MM.1S (cell line): ENCODE results near the gene MRPL2.

Source experiments
- EZH2 ChIP-seq: fragments of 300-600 bp; sonication (generic); optimal IDR thresholded peaks from 2 replicates; pipeline ENCODE3; 2017; ENCODE audit warnings: low read depth, mild to moderate bottlenecking, antibody characterized with exemption, low read length, mixed read lengths
- EZH2phosphoT487 ChIP-seq: fragments of 300-600 bp; sonication (generic); IDR thresholded peaks from 2 replicates; pipeline ENCODE4 v1.6.1; 2018; ENCODE audit warnings: antibody characterized with exemption, low read length
- TF ChIP-seq, protein P1 (sequence below): fragments of 300-600 bp; sonication (generic); IDR thresholded peaks from 2 replicates; pipeline ENCODE4 v1.5.1; 2016; ENCODE audit warnings: antibody characterized with exemption, low read length, mixed read lengths

DNA sequence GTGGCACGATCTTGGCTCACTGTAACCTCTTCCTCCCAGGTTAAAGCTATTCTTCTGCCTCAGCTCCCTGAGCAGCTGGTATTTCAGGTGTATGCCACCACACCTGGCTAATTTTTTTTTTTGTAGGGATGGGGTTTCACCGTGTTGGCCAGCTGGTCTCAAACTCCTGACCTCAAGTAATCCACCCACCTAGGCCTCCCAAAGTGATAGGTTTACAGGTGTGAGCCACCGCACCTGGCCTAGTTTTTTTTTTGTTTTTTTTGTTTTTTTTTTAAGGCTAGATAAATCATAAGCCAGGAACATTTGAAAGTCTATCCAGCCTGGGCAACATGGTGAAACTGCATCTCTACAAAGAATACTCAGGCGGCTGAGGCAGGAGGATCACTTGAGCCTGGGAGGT is 26.9 kb downstream of the MRPL2 start:
- TF ChIP-seq, protein P1, sequence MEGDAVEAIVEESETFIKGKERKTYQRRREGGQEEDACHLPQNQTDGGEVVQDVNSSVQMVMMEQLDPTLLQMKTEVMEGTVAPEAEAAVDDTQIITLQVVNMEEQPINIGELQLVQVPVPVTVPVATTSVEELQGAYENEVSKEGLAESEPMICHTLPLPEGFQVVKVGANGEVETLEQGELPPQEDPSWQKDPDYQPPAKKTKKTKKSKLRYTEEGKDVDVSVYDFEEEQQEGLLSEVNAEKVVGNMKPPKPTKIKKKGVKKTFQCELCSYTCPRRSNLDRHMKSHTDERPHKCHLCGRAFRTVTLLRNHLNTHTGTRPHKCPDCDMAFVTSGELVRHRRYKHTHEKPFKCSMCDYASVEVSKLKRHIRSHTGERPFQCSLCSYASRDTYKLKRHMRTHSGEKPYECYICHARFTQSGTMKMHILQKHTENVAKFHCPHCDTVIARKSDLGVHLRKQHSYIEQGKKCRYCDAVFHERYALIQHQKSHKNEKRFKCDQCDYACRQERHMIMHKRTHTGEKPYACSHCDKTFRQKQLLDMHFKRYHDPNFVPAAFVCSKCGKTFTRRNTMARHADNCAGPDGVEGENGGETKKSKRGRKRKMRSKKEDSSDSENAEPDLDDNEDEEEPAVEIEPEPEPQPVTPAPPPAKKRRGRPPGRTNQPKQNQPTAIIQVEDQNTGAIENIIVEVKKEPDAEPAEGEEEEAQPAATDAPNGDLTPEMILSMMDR, result no peak
- TF ChIP-seq EZH2, result no peak
- no peak for TF ChIP-seq EZH2phosphoT487
